Breast epithelium (tissue), 4 donors: ENCODE results near the gene RPL10A. TPM values are rescaled to one million over a fixed set of nuclear protein-coding genes. Genes with fewer than 3 reads are reported as not detected.

Source experiments
- DNase-seq, 2 donors: peaks; one replicate each; pipeline ENCODE4 v3.0.0-alpha.2; 2019; ENCODE audit warnings: low spot score in 2 of 2
- H3K27ac ChIP-seq, 2 donors: fragments of 200-600 bp; sonication (generic) in 1 of 2; one replicate each; pipeline ENCODE4 v1.5.1; 2016 to 2019; ENCODE audit warnings: mild to moderate bottlenecking in 1 of 2
- H3K27me3 ChIP-seq, 2 donors: fragments of 200-600 bp; sonication (generic) in 1 of 2; one replicate each; pipeline versions ENCODE4 v1.5.1 to v1.6.0; 2017 to 2019; ENCODE audit warnings: control low read depth in 1 of 2, mild to moderate bottlenecking in 1 of 2
- H3K36me3 ChIP-seq: fragments of 200-600 bp; one replicate; pipeline ENCODE4 v1.5.1; 2019
- H3K4me1 ChIP-seq, 2 donors: fragments of 200-600 bp; sonication (generic); one replicate each; pipeline ENCODE4 v1.5.1; 2016 to 2019; ENCODE audit warnings: control low read depth in 1 of 2
- H3K4me3 ChIP-seq, 3 donors: fragments of 200-600 bp; sonication (generic); 1 replicate in 2 of 3; 2 replicates in 1 of 3; pipeline ENCODE4 v1.5.1; 2016 to 2019; ENCODE audit warnings: mild to moderate bottlenecking in 3 of 3, moderate library complexity in 2 of 3
- H3K9me3 ChIP-seq, 2 donors: fragments of 200-600 bp; sonication (generic) in 1 of 2; one replicate each; pipeline ENCODE4 v1.5.1; 2016 to 2019; ENCODE audit warnings: control low read depth in 1 of 2
- POLR2A ChIP-seq: fragments of 450-650 bp; IDR thresholded peaks from one replicate; pipeline ENCODE4 v1.6.1; 2016; ENCODE audit warnings: antibody characterized with exemption, mild to moderate bottlenecking, moderate library complexity
- POLR2AphosphoS5 ChIP-seq, 3 donors: sonication (generic); formaldehyde crosslinking; IDR thresholded peaks; one replicate each; pipeline ENCODE4 v1.6.1; 2017; ENCODE audit warnings: antibody characterized with exemption in 3 of 3
- intact Hi-C: fragments of 100-400 bp; cut with DNase I; formaldehyde crosslinking; loops from one replicate; pipeline ENCODE4 v1.15.1; 2023; ENCODE audit warnings: low total_unique reads
- total RNA-seq, 3 donors: library from RNA; depleted of rRNA; stranded (reverse); fragments of >200 nt; gene quantifications; one replicate each; pipeline ENCODE4 v1.1.0, GENCODE V29; 2016
- TF ChIP-seq, protein P1 (sequence below), 3 donors: fragments of 450-650 bp; IDR thresholded peaks; one replicate each; pipeline ENCODE4 v1.5.1; 2016 to 2017; ENCODE audit warnings: antibody characterized with exemption in 3 of 3, mild to moderate bottlenecking in 3 of 3, moderate library complexity in 3 of 3

The RPL10A gene
- total RNA-seq, 3 donors from 2014 or later = 1,177 to 2,549 (median 2,082) TPM

DNA sequence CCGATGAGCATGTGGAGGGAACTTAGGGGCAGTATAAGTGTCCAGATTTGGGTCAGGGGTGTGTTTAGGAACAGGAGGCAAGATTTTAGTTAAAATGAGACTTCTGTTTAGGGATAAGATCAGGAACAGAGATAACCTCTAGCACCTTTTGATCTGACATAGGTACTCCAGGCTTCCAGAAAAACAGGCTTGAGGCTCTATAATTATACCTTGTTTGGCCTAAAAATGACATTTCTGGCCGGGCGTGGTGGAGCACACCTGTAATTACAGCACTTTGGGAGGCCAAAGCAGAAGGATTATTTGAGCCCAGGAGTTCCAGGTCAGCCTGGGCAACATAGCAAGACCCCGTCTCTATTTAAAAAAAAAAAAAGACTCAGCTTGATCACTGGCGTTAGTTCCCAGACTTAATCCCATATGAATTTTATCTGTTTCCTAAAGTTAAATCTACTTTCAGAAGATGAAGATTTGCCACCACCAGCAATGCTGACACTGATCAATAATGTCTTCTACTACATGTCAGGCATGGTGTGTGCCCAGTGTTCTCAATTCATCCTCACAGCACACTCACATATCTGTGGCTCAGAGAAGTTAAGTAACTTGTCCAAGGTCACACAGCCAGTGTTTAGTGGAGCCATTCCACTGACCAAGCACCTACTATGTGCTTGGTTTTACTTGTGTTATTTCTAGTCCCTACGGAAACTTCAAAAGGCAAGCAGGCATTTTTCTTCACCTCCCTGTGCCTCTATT is 50.5 kb downstream of the RPL10A start:
- no peak for DNase-seq
- TF ChIP-seq POLR2AphosphoS5 (IDR thresholded peaks at IDR 0.05) = no peak
- TF ChIP-seq POLR2A = no peak
- TF ChIP-seq, protein P1, sequence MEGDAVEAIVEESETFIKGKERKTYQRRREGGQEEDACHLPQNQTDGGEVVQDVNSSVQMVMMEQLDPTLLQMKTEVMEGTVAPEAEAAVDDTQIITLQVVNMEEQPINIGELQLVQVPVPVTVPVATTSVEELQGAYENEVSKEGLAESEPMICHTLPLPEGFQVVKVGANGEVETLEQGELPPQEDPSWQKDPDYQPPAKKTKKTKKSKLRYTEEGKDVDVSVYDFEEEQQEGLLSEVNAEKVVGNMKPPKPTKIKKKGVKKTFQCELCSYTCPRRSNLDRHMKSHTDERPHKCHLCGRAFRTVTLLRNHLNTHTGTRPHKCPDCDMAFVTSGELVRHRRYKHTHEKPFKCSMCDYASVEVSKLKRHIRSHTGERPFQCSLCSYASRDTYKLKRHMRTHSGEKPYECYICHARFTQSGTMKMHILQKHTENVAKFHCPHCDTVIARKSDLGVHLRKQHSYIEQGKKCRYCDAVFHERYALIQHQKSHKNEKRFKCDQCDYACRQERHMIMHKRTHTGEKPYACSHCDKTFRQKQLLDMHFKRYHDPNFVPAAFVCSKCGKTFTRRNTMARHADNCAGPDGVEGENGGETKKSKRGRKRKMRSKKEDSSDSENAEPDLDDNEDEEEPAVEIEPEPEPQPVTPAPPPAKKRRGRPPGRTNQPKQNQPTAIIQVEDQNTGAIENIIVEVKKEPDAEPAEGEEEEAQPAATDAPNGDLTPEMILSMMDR (IDR thresholded peaks at IDR 0.05) = no peak
- Histone ChIP-seq H3K9me3 (no peaks in the 10 kb centered on the region), H3K36me3 (no peaks in the 10 kb centered on the region), H3K27ac (no peak overlapping the region), H3K27me3 (no peaks in the 10 kb centered on the region), H3K4me1 (no peaks in the 10 kb centered on the region), H3K4me3 (no peak overlapping the region)
- intact Hi-C loops = no loop called here

DNA sequence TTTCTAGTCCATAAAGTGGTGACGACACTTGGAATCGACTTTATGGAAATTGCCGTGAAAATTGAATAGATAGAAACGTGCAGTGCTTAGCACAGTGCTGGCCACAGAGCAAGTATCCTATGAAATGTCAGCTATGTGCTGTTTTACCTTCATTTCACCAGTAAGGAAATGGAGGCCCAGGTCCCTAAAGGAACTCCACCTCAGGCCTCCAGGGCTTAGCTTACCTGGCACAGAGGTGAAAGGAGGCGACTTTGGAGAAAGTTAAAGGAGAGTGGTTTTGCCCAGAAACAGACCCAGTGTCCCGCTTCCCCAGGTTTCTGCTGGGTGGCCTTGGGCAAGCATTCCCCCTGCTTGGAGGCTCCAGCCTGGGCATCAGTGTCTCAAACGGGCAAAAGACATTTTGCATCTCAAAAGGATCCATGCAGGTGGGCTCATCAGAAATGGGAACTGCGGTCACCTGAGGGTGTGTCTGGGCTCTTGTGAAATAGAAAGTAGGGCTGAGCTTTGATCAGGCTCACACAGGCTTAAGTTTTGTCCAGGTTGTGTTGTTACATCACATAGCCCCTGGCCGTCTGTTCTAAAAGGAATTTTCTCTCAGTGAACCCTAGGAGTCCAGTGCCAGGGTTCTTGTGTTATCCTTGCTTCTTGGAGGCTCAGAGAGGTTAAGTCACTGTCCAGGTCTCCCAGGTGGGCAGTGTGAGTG is 51.3 kb downstream of the RPL10A start:
- H3K4me1 ChIP-seq = no peaks in the 10 kb centered on the region
- no peak for DNase-seq
- no peaks in the 10 kb centered on the region for H3K36me3 ChIP-seq
- H3K27me3 ChIP-seq = no peaks in the 10 kb centered on the region
- H3K4me3 ChIP-seq = no peak overlapping the region
- no peak overlapping the region for H3K27ac ChIP-seq
- TF ChIP-seq, protein P1 (IDR thresholded peaks at IDR 0.05) = no peak
- TF ChIP-seq POLR2A = no peak
- H3K9me3 ChIP-seq = no peaks in the 10 kb centered on the region
- intact Hi-C loops = no loop called here

Other genes starting within 250 kb of the RPL10A start
- 10 to 100 TPM; 32.3 to 53.0 (median 46.9) TPM for gene ZNF76, start 208.7 kb upstream of the RPL10A start, total RNA-seq
- 10 to 100 TPM in 2 of 3 donors, 1 to 10 TPM in 1; 4.8 to 14.2 (median 14.1) TPM for gene DEF6, start 170.6 kb upstream of the RPL10A start, total RNA-seq
- 10 to 100 TPM in 2 of 3 donors, 1 to 10 TPM in 1; 7.2 to 11.1 (median 10.7) TPM for gene PPARD, start 125.8 kb upstream of the RPL10A start, total RNA-seq
- gene FANCE, start 16.1 kb upstream of the RPL10A start, total RNA-seq = 10 to 100 TPM in 2 of 3 donors, 1 to 10 TPM in 1; 9.7 to 12.6 (median 10.8) TPM
- 10 to 100 TPM in 2 of 3 donors, 1 to 10 TPM in 1; 5.6 to 28.2 (median 26.2) TPM for gene TEAD3, start 28.7 kb downstream of the RPL10A start, total RNA-seq
- gene TULP1, start 44.5 kb downstream of the RPL10A start, total RNA-seq = not detected
- 100 to 1,000 TPM; 167 to 970 (median 266) TPM for gene FKBP5, start 220.5 kb downstream of the RPL10A start, total RNA-seq